ENCODE data around the gene SRGAP3.

DNA sequence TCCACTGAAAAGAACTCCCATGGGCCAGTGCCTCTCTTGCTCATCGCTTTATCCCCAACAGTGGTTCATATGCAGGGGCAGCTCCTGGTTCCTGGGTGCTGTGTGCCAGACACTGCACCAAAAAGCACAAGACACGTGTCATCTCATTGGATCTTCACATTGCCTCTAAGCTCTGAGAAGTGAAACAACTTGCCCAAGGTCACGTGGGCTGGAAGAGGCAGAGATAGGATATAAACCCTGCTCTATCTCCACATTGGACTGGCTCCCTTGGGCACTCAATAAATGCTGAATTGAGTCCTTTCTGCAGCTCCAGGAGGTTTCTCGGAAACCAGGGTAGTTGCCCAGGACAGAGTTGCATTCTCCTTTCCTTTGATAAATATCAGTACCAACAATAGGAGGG is 88.1 kb downstream of the SRGAP3 start:
- TF ChIP-seq, protein P1, sequence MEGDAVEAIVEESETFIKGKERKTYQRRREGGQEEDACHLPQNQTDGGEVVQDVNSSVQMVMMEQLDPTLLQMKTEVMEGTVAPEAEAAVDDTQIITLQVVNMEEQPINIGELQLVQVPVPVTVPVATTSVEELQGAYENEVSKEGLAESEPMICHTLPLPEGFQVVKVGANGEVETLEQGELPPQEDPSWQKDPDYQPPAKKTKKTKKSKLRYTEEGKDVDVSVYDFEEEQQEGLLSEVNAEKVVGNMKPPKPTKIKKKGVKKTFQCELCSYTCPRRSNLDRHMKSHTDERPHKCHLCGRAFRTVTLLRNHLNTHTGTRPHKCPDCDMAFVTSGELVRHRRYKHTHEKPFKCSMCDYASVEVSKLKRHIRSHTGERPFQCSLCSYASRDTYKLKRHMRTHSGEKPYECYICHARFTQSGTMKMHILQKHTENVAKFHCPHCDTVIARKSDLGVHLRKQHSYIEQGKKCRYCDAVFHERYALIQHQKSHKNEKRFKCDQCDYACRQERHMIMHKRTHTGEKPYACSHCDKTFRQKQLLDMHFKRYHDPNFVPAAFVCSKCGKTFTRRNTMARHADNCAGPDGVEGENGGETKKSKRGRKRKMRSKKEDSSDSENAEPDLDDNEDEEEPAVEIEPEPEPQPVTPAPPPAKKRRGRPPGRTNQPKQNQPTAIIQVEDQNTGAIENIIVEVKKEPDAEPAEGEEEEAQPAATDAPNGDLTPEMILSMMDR (conservative IDR thresholded peaks at IDR 0.05 in 1 of 2, IDR thresholded peaks at IDR 0.05 in 1 of 2; ENCODE audit: low read depth in 1 of 2, low read length in 2 of 2), result no peak
- no peak for TF ChIP-seq EZH2 (IDR thresholded peaks at IDR 0.05; ENCODE audit: low read length, missing control alignments)
